Astrocyte (in vitro differentiated cells and primary cell): Measurements from ENCODE around the gene CLEC16A. TPM values are rescaled to one million over a fixed set of nuclear protein-coding genes. Genes with fewer than 3 reads are reported as not detected.
"Not testable (repeated sequence)": the region's sequence is repeated elsewhere in the genome, so short reads cannot be mapped to it uniquely, and the experiment has no call there.

Experiments used
- DNase-seq: peaks from one replicate; pipeline ENCODE4 v3.0.0-alpha.2; 2010; ENCODE audit warnings: low read depth
- FAIRE-seq: peaks from 2 replicates; lab custom pipeline; 2011; peaks lifted over from hg19 to GRCh38; lab: Jason Lieb, UNC
- H2AFZ ChIP-seq: 2 replicates; pipeline ENCODE4 v1.6.0; 2012; ENCODE audit warnings: low read depth, low read length, inconsistent platforms
- H3K27ac ChIP-seq: 2 replicates; pipeline ENCODE4 v1.5.1; 2011; ENCODE audit warnings: low read depth, low read length, inconsistent platforms
- H3K27me3 ChIP-seq: 2 replicates; pipeline ENCODE4 v1.6.0; 2011; ENCODE audit warnings: low read length, inconsistent platforms; ENCODE audit not compliant: insufficient read depth
- H3K36me3 ChIP-seq: 2 replicates; pipeline ENCODE4 v1.5.1; 2011; ENCODE audit warnings: low read length, inconsistent platforms; ENCODE audit not compliant: insufficient read depth
- H3K4me1 ChIP-seq: 2 replicates; pipeline ENCODE4 v1.5.1; 2011; ENCODE audit warnings: low read length, inconsistent platforms; ENCODE audit not compliant: insufficient read depth
- H3K4me2 ChIP-seq: 2 replicates; pipeline ENCODE4 v1.6.0; 2012; ENCODE audit warnings: low read length, inconsistent platforms
- H3K4me3 ChIP-seq: 2 replicates; pipeline ENCODE4 v1.5.1; 2011; ENCODE audit warnings: low read depth, mild to moderate bottlenecking, low read length, inconsistent platforms; ENCODE audit not compliant: insufficient read depth
- H3K79me2 ChIP-seq: 2 replicates; pipeline ENCODE4 v1.6.0; 2012; ENCODE audit warnings: mild to moderate bottlenecking, low read length, inconsistent platforms; ENCODE audit not compliant: insufficient read depth
- H3K9ac ChIP-seq: 2 replicates; pipeline ENCODE4 v1.6.0; 2012; ENCODE audit warnings: mild to moderate bottlenecking, low read length, inconsistent platforms
- H3K9me3 ChIP-seq: 2 replicates; pipeline ENCODE4 v1.5.1; 2012; ENCODE audit warnings: low read depth, mild to moderate bottlenecking, low read length, inconsistent platforms; ENCODE audit not compliant: insufficient read depth
- H4K20me1 ChIP-seq: 2 replicates; pipeline ENCODE4 v1.6.0; 2012; ENCODE audit warnings: low read length, inconsistent platforms; ENCODE audit not compliant: insufficient read depth
- H3K27ac Mint-ChIP-seq: one replicate; pipeline ENCODE4 v1.8.0; 2021; ENCODE audit warnings: mild to moderate bottlenecking, mixed read lengths; ENCODE audit not compliant: unreplicated experiment
- H3K27me3 Mint-ChIP-seq: one replicate; pipeline ENCODE4 v1.8.0; 2021; ENCODE audit warnings: low read depth, mixed read lengths; ENCODE audit not compliant: unreplicated experiment
- H3K36me3 Mint-ChIP-seq: one replicate; pipeline ENCODE4 v1.8.0; 2021; ENCODE audit warnings: low read depth, mixed read lengths; ENCODE audit not compliant: unreplicated experiment
- H3K4me1 Mint-ChIP-seq: one replicate; pipeline ENCODE4 v1.8.0; 2021; ENCODE audit warnings: low read depth, mixed read lengths; ENCODE audit not compliant: unreplicated experiment
- H3K4me3 Mint-ChIP-seq: one replicate; pipeline ENCODE4 v1.8.0; 2021; ENCODE audit warnings: mild to moderate bottlenecking, moderate library complexity, mixed read lengths; ENCODE audit not compliant: unreplicated experiment
- H3K9me3 Mint-ChIP-seq: one replicate; pipeline ENCODE4 v1.8.0; 2021; ENCODE audit warnings: mild to moderate bottlenecking, mixed read lengths; ENCODE audit not compliant: unreplicated experiment
- CTCF ChIP-seq: IDR thresholded peaks from 2 replicates; pipeline ENCODE4 v1.5.1; 2011; ENCODE audit warnings: low read depth, mild to moderate bottlenecking, inconsistent platforms, low read length, moderate library complexity; ENCODE audit not compliant: insufficient read depth
- EZH2 ChIP-seq: IDR thresholded peaks from 2 replicates; pipeline ENCODE4 v1.6.1; 2012; ENCODE audit warnings: mild to moderate bottlenecking, low read length, inconsistent platforms; ENCODE audit not compliant: insufficient read depth
- total RNA-seq: library from RNA; stranded (reverse); gene quantifications from 2 replicates; pipeline ENCODE4 v1.2.1, GENCODE V29; 2021

CLEC16A gene
- total RNA-seq, 1 donor from 2014 or later, result 31.7 TPM

DNA sequence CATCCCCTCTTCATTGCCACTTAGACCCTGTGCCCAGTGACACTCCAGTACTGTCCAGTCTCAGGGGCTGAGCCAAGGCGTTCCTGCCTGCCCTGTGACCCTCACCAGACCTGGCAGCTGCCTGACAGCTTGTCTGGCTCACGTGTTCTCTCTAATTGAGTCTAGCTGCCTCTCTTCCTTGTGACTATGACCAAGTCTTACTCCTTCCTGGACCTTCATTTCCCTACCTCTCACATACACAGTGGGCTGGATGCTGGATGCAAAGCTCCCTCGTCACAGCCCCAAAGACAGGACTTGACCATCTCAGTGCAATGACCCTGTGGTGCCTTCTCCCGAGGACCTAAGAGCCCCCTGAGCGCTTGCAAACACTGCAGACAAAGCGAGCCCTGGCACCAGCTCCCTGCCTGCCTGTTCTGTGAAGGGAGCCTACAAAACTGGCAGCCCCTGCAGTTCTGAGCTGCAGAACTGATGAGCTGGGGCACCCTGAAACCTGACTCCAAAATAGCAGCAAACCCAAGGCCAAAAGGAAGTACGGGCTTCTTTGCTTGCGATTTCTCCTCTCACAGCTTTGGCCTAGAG lies 3.8 kb upstream of the CLEC16A start:
- H3K4me3 Mint-ChIP-seq, result peak overlapping the region; percentile 95
- H3K27ac Mint-ChIP-seq, result no peak overlapping the region
- peaks cover 32% of the 10 kb centered on the region for H3K4me1 Mint-ChIP-seq
- Histone ChIP-seq H3K27me3 (no peaks in the 10 kb centered on the region), H2AFZ (no peak overlapping the region), H3K9ac (peak overlapping the region; percentile 82), H3K4me2 (peak overlapping the region; percentile 97), H3K4me1 (peaks cover 41% of the 10 kb centered on the region), H3K4me3 (peak overlapping the region; percentile 64), H4K20me1 (peaks cover 67% of the 10 kb centered on the region), H3K27ac (no peak overlapping the region), H3K9me3 (no peaks in the 10 kb centered on the region), H3K79me2 (peaks cover 79% of the 10 kb centered on the region), H3K36me3 (no peaks in the 10 kb centered on the region)
- TF ChIP-seq EZH2 (no peak), CTCF (no peak)
- peaks cover 13% of the 10 kb centered on the region for H3K36me3 Mint-ChIP-seq
- H3K27me3 Mint-ChIP-seq, result no peaks in the 10 kb centered on the region
- no peak for FAIRE-seq
- no peaks in the 10 kb centered on the region for H3K9me3 Mint-ChIP-seq
- no peak for DNase-seq

DNA sequence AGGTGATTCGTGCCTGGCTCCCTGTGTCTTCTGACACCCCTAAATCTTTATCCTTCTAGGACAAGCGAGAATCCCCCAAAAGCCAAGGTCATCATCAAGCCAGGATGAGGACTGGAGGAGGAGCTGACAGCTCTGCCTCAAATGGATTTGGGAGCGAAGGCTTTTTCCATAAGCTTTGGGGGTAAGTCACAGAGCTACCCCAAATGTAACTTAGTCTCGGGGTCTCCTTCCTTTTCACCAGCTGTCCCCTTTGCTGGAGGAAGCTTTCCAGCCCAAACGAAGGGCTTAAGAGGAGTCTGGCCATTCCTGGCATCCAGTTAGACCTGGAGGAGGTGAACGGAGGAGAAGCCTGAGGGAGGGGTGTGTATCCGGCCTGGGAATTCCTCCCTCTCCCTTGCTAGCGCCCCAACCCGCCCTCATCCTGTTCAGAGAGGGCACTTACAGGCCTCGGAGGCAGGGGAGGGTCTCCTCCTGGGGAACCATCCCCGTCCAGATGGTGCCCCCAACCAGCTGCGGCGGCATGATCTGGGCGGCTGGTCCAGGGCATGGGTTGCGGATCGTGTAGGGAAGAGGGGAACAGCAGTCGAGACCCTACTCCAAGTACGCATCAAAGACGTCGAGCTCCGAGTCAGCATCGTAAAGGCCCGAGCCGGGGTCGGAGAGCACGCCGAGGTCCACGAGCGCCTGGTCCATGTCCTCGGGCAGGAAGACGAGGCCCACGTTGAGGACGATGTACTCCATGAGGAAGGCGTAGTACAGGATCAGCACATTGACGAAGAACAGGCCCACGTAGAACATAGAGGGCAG lies 3.0 kb upstream of the CLEC16A start:
- no peaks in the 10 kb centered on the region for H3K27me3 Mint-ChIP-seq
- no peaks in the 10 kb centered on the region for H3K36me3 ChIP-seq
- H3K9me3 ChIP-seq, result no peaks in the 10 kb centered on the region
- H3K79me2 ChIP-seq, result peaks cover 80% of the 10 kb centered on the region
- peaks cover 66% of the 10 kb centered on the region for H4K20me1 ChIP-seq
- H3K27me3 ChIP-seq, result no peaks in the 10 kb centered on the region
- peaks cover 48% of the 10 kb centered on the region for H3K4me1 ChIP-seq
- H3K36me3 Mint-ChIP-seq, result peaks cover 8% of the 10 kb centered on the region
- H3K27ac Mint-ChIP-seq, result peak overlapping the region; percentile 41
- TF ChIP-seq EZH2, result no peak
- peaks cover 39% of the 10 kb centered on the region for H3K4me1 Mint-ChIP-seq
- H3K4me3 Mint-ChIP-seq, result peak overlapping the region; percentile 95
- H2AFZ ChIP-seq, result no peak overlapping the region
- H3K4me3 ChIP-seq, result peak overlapping the region; percentile 64
- peak overlapping the region; percentile 82 for H3K9ac ChIP-seq
- peak overlapping the region; percentile 97 for H3K4me2 ChIP-seq
- no peak for DNase-seq
- no peak overlapping the region for H3K27ac ChIP-seq
- no peak for FAIRE-seq
- H3K9me3 Mint-ChIP-seq, result no peaks in the 10 kb centered on the region

GRCh38 chr16:10941935-10942351 lies 2.4 kb upstream of the CLEC16A start:
- not testable (repeated sequence) for DNase-seq, FAIRE-seq, H3K9me3 Mint-ChIP-seq, H3K36me3 Mint-ChIP-seq, H3K36me3 ChIP-seq, H3K9me3 ChIP-seq, H3K27ac Mint-ChIP-seq, H3K27me3 Mint-ChIP-seq, H3K27me3 ChIP-seq
- Histone ChIP-seq H3K4me2 (peak overlapping the region; percentile 97), H3K9ac (peak overlapping the region; percentile 82), H3K27ac (peak overlapping the region; percentile 43), H3K79me2 (peaks cover 80% of the 10 kb centered on the region), H3K4me1 (peaks cover 54% of the 10 kb centered on the region), H2AFZ (peak overlapping the region; percentile 59), H4K20me1 (peaks cover 65% of the 10 kb centered on the region), H3K4me3 (peak overlapping the region; percentile 64)
- Mint-ChIP-seq H3K4me3 (peak overlapping the region; percentile 95), H3K4me1 (peaks cover 42% of the 10 kb centered on the region)
